Left cardiac atrium (tissue), 4 donors: ENCODE measurements around the gene ADD1. TPM values are rescaled to one million over a fixed set of nuclear protein-coding genes. Genes with fewer than 3 reads are reported as not detected.

Source experiments
- ATAC-seq, 2 donors: fragments of 200-7000 bp; cut with Tn5 transposase; one replicate each; pipeline ENCODE4 v1.9.1; 2020; ENCODE audit warnings: mild to moderate bottlenecking in 2 of 2, moderate library complexity in 2 of 2
- DNase-seq: peaks from one replicate; pipeline ENCODE4 v3.0.0-alpha.2; 2020
- intact Hi-C, 2 donors: fragments of 100-400 bp; cut with DNase I; formaldehyde crosslinking; loops; one replicate each; pipeline versions ENCODE4 v1.14.1 to v1.15.1; 2022 to 2023
- total RNA-seq, 2 donors: library from RNA; stranded (reverse); fragmentation: NEBNext Ultra II Directional; extraction: Animal tissue kit (Norgen Biotek cat#: 25700); gene quantifications; one replicate each; pipeline ENCODE4 v1.2.1, GENCODE V29; 2021
- donor health status: DM: no; HTN: yes; CAD: no.
- donor health status: DM: no; HTN: yes; CAD: no; lungs with severe emphysema.
- donor health status: DM: yes; HTN: yes; CAD: no.
- donor health status: Dilated cardiomyopathy.

ADD1 gene
- total RNA-seq, 2 donors from 2014 or later, result 200 to 209 TPM

DNA sequence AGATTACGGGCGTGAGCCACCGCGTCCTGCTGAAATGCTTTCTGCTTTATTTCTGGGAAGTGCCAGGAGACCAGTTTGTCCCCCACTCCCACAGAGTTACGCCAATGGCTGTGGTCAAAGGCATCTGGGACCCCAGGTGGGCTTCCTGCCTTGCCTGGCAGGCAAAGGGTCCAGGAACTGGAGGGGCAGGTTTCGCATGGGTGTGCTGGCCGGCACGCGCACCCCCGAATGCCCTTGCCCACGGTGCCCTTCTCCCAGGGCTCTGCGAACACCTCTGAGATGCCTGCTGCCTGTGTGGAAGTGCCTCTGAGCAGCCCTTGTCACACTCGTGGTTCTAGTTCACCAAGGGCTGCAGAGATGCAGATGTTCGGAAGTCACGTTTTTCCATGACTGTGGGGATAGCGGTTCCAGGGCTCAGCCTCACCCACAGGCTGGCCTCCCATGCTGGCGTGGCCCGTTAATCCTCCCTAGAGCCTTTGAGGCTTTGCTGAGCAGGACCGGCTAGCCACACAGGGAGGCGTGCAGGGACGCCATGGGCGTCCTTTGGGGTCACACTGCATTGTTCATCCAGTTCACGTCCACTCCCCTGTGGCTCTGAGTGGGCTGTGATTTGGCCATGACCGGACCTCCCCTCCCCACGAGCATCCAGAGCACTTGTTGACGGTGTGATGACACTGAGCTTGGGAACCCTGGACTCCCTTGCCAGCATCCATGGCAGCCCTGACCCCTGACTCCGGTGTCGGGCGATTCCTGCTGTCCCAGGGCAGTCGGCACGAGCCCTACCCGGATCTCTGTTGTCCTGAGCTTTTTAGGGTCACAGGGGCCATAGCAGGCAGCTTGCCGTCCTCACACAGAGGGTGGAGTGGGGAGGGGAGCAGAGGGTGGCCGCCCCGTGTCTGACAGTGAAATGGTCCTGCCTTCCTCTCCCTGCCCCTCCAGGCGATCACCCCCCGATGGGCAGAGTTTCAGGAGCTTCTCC is 12.7 kb upstream of the ADD1 start:
- peak; percentile 12 for DNase-seq
- no peak for ATAC-seq
- intact Hi-C loops, result no loop called here

DNA sequence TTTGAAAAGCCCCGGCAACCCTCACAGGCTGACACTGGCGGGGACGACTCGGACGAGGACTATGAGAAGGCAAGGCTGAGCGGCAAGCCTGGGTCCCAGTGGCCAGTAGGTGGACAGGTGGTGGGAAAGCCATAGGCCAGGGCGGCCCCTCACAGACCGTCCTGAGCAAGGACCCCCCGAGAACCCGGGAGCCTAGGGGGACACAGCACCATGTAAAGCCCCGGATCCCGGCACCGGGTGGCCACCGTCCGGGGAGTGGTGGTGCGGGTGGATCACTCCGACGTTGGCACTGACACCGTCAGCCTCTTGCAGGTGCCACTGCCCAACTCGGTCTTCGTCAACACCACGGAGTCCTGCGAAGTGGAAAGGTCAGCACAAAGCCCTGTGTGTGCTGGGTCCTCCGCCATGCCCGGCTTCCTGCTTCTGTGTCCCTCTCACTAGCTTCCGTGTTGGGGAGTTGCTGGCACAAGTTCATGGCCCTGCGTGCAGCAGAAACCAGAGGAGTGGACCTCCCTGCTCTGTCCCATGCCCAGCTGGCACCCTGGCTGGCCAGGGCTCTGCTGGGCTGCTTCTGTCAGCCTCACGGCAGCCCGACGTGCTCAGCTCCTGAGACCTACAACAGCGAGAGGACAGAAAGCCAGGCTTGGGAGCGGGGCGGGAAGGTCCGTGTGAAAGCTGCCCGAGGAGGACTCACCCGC is 11.9 kb upstream of the ADD1 start:
- ATAC-seq, result no peak
- no peak for DNase-seq
- intact Hi-C loops, result no loop called here

GRCh38 chr4:2832309-2832980 is 11.2 kb upstream of the ADD1 start:
- DNase-seq (no peak), ATAC-seq (no peak)
- intact Hi-C loops, result no loop called here

- DNase-seq (no peak), ATAC-seq (no peak)
- intact Hi-C loops, result no loop called here
Observed at GRCh38 chr4:2832981-2833670, 10.5 kb upstream of the ADD1 start.

DNA sequence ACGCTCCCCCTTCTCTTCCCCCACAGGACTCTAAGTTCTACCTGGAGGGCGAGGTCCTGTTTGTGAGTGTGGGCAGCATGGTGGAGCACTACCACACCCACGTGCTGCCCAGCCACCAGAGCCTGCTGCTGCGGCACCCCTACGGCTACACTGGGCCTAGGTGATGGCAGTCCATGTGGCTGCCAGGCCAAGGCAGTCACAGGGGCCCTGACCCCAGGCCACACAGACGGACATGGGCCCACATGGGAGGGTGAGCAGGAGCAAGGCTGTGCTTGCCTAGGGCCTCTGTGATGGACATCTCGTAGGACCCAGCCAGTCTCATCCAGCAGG is 10.0 kb upstream of the ADD1 start:
- no peak for DNase-seq
- intact Hi-C loops, result no loop called here
- no peak for ATAC-seq

- no peak for DNase-seq
- no peak for ATAC-seq
Observed at GRCh38 chr4:2834001-2834921, 9.4 kb upstream of the ADD1 start.

GRCh38 chr4:2835978-2836377 is 7.7 kb upstream of the ADD1 start:
- DNase-seq (no peak), ATAC-seq (no peak)
- intact Hi-C loops, result no loop called here

More at GRCh38 chr4:2834001-2834921, 9.4 kb upstream of the ADD1 start:
- intact Hi-C loops, result no loop called here

- no peak for DNase-seq
- intact Hi-C loops, result no loop called here
- no peak for ATAC-seq
Observed at GRCh38 chr4:2836391-2836859, 7.2 kb upstream of the ADD1 start.

- intact Hi-C loops, result no loop called here
- no peak for DNase-seq
- ATAC-seq, result peak in 1 of 2 donors; percentile 11
Observed at GRCh38 chr4:2837110-2837903, 6.3 kb upstream of the ADD1 start.

DNA sequence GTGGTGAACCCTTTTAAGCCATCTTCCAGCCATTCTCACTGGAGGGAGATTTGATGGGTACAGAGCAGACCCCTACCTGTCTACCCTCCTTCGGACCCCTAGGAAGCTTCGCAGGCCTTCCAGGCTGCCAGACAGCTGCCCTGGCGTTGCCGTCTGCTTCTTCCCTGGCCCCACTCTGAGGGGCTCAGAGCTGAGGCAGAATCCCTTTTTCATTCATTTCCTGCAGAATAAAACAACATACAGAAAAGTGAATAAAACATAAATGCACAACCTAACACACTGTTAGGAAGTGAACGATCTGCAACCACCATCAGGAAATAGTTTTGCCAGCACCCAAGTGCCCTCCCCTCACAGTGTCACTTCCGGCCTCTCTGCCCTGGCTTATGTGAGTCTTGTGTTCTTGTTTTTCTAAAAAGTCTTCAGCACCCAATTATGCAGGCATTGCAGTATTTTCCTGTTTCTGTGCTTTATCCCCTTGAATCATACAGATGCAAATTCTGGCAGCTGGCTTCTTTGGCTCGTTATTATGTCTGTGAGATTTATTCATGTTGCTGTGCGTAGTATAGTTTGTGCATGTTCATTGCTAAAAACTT is 5.6 kb upstream of the ADD1 start:
- ATAC-seq (peak; percentile 63 to 78), DNase-seq (no peak)
- intact Hi-C loops, result no loop called here

GRCh38 chr4:2839060-2839459 is 4.6 kb upstream of the ADD1 start:
- no peak for ATAC-seq
- DNase-seq, result no peak
- intact Hi-C loops, result no loop called here

DNA sequence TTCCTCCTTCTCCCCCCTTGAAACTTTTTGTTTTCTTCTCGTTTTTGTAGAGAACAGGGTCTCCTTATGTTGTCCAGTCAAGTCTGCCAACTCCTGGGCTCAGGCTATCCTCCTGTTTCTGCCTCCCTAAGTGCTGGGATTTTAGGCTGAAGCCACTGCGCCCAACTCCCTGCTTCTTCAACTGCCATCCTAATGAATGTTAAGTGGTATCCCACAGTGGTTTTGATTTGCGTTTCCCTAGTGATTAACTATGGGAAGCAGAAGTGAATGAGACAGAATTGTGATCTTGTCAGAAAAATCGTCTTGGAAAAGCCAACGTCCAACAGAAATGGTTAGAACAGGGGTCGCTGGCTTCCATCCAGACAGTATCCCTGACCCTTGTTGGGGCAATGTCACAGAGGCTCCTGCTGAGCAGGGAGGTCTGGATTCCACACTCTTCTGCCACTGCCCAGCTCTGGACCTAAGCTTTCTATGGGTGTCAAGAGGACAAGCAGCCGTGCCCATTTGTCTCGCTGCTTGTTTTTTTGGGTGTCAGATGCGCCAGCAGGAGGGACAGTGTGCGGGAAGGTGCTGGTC is 869 bp upstream of the ADD1 start:
- intact Hi-C loops, result loop anchor here in 1 of 2 donors (5.0 to 10.0 kb wide), 3 partner anchors 50 to 92 kb away; partner anchors contain the start of gene SH3BP2
- no peak for DNase-seq
- peak in 1 of 2 donors; percentile 6 for ATAC-seq

- ATAC-seq, result peak; percentile 1 to 27
- intact Hi-C loops, result loop anchor here in 1 of 2 donors (5.0 to 10.0 kb wide), 3 partner anchors 52 to 91 kb away; partner anchors contain the start of gene SH3BP2
Observed at GRCh38 chr4:2843941-2844584, 419 bp downstream of the ADD1 start.

GRCh38 chr4:2846172-2846571 is 2.5 kb downstream of the ADD1 start:
- DNase-seq (no peak), ATAC-seq (no peak)
- intact Hi-C loops, result loop anchor here in 1 of 2 donors (10.0 kb wide), 2 partner anchors 81 to 89 kb away; no protein-coding TSS in a partner anchor

More at GRCh38 chr4:2843941-2844584, 419 bp downstream of the ADD1 start:
- peak; percentile 64 for DNase-seq

GRCh38 chr4:2847302-2847871 is 3.7 kb downstream of the ADD1 start:
- ATAC-seq, result no peak
- intact Hi-C loops, result loop anchor here in 1 of 2 donors (10.0 kb wide), 2 partner anchors 83 to 87 kb away; no protein-coding TSS in a partner anchor

More at GRCh38 chr4:2847302-2847871, 3.7 kb downstream of the ADD1 start:
- DNase-seq, result no peak
